Fibroblast of upper back skin (primary cell): Measurements from ENCODE around the gene NPR2.

ENCODE experiments used
- DNase-seq: peaks from one replicate; pipeline ENCODE4 v3.0.0-alpha.2; 2013

The NPR2 gene

GRCh38 chr9:35766997-35767396, 24.4 kb upstream of the NPR2 start:
- DNase-seq = no peak

GRCh38 chr9:35767458-35767857, 23.9 kb upstream of the NPR2 start:
- DNase-seq = no peak

- no peak for DNase-seq
These were observed 21.6 kb upstream of the NPR2 start for GRCh38 chr9:35769763-35770162.

GRCh38 chr9:35771075-35771433, 20.3 kb upstream of the NPR2 start:
- no peak for DNase-seq

- DNase-seq = no peak
These were observed 19.9 kb upstream of the NPR2 start for GRCh38 chr9:35771534-35771933.

- no peak for DNase-seq
These were observed 19.4 kb upstream of the NPR2 start for GRCh38 chr9:35771943-35772342.

- no peak for DNase-seq
These were observed 16.3 kb upstream of the NPR2 start for GRCh38 chr9:35774907-35775635.

- DNase-seq = no peak
These were observed 15.4 kb upstream of the NPR2 start for GRCh38 chr9:35776018-35776417.

GRCh38 chr9:35778496-35778895, 12.9 kb upstream of the NPR2 start:
- no peak for DNase-seq

- no peak for DNase-seq
These were observed 10.3 kb upstream of the NPR2 start for GRCh38 chr9:35781066-35781465.

- DNase-seq = no peak
These were observed 8.0 kb upstream of the NPR2 start for GRCh38 chr9:35783418-35783817.

- no peak for DNase-seq
These were observed 1.9 kb upstream of the NPR2 start for GRCh38 chr9:35789541-35789940.

GRCh38 chr9:35790025-35790384, 1.4 kb upstream of the NPR2 start:
- DNase-seq = no peak

GRCh38 chr9:35790385-35791296, 750 bp upstream of the NPR2 start:
- peak; percentile 89 for DNase-seq

GRCh38 chr9:35792024-35792813, 828 bp downstream of the NPR2 start:
- no peak for DNase-seq

- DNase-seq = no peak
These were observed 1.4 kb downstream of the NPR2 start for GRCh38 chr9:35792826-35793225.

- no peak for DNase-seq
These were observed 2.1 kb downstream of the NPR2 start for GRCh38 chr9:35793461-35793860.

- DNase-seq = peak; percentile 25
These were observed 4.3 kb downstream of the NPR2 start for GRCh38 chr9:35795695-35796094.

GRCh38 chr9:35797311-35798109, 6.1 kb downstream of the NPR2 start:
- no peak for DNase-seq

GRCh38 chr9:35798658-35799374, 7.4 kb downstream of the NPR2 start:
- DNase-seq = peak; percentile 32

- no peak for DNase-seq
These were observed 9.1 kb downstream of the NPR2 start for GRCh38 chr9:35800530-35800929.
